Measurements from ENCODE around the gene HLA-DQA1. TPM values are rescaled to one million over a fixed set of nuclear protein-coding genes. Genes with fewer than 3 reads are reported as not detected.

HLA-DQA1 gene
- total and polyA plus RNA-seq, 4 experiments from 2014 or later, result 4.7 to 6.7 (median 5.8) TPM; not detected in 1

GRCh38 chr6:32621372-32621771, 15.8 kb upstream of the HLA-DQA1 start:
- POLR2A ChIA-PET (ENCODE audit: partially characterized antibody), result interaction anchor here (2.4 to 2.7 kb wide), 2 partner anchors 45 to 350 kb away, joined by 11 to 15 read pairs; partner anchors contain the start of gene HLA-DQB1

GRCh38 chr6:32622545-32623401, 14.4 kb upstream of the HLA-DQA1 start:
- H3K9me3 ChIP-seq (ENCODE audit: control insufficient read depth in 1 of 2, low read length in 2 of 2), result no peaks in the 10 kb centered on the region
- H3K27me3 ChIP-seq (ENCODE audit: insufficient read depth, low read length), result no peaks in the 10 kb centered on the region
- H3K36me3 ChIP-seq (ENCODE audit: insufficient read depth, low read length), result no peaks in the 10 kb centered on the region
- peak overlapping the region; percentile 82 to 99 (median 95) for H3K27ac Mint-ChIP-seq
- peaks cover 0 to 6% (median 3%) of the 10 kb centered on the region in 8 donors for H3K9me3 Mint-ChIP-seq
- peaks cover 37 to 68% (median 44%) of the 10 kb centered on the region in 4 donors for H3K4me1 Mint-ChIP-seq
- POLR2A ChIA-PET (ENCODE audit: partially characterized antibody), result interaction anchor here (0.6 to 2.7 kb wide), 16 partner anchors 10 to 703 kb away, joined by 3 to 15 read pairs (median 4); partner anchors contain the start of genes HLA-DQB1, PSMB8 and TAP2
- peak overlapping the region; percentile 28 to 75 (median 71) for H3K4me3 Mint-ChIP-seq
- no peaks in the 10 kb centered on the region for H3K36me3 Mint-ChIP-seq
- CTCF ChIA-PET (ENCODE audit: partially characterized antibody), result interaction anchor here (0.8 to 2.4 kb wide), 15 partner anchors 9 to 209 kb away, joined by 3 to 10 read pairs (median 5); partner anchors contain the start of gene HLA-DQB1
- H3K4me1 ChIP-seq (ENCODE audit: insufficient read depth, low read length), result peaks cover 53% of the 10 kb centered on the region
- peak overlapping the region in 1 of 2 donors; percentile 30 for H3K4me3 ChIP-seq (ENCODE audit: low read length in 2 of 2)
- DNase-seq, result peak; percentile 71 to 90 (median 86)
- intact Hi-C loops (cut with micrococcal nuclease), result loop anchor here (1.0 to 10.0 kb wide), 7 partner anchors 12 to 232 kb away; partner anchors contain the start of genes HLA-DRB1, PSMB9 and TAP1
- peak overlapping the region; percentile 85 for H3K27ac ChIP-seq (ENCODE audit: low read depth, low read length)
- no peaks in the 10 kb centered on the region for H3K27me3 Mint-ChIP-seq

More at GRCh38 chr6:32621372-32621771, 15.8 kb upstream of the HLA-DQA1 start:
- no peak for DNase-seq
- Mint-ChIP-seq H3K4me3 (peak overlapping the region in 1 of 8 donors; percentile 2), H3K4me1 (peaks cover 36 to 60% (median 42%) of the 10 kb centered on the region in 4 donors), H3K27ac (peak overlapping the region in 6 of 7 donors; percentile 19 to 99 (median 88)), H3K27me3 (no peaks in the 10 kb centered on the region), H3K9me3 (peaks cover 0 to 6% (median 4%) of the 10 kb centered on the region in 8 donors), H3K36me3 (no peaks in the 10 kb centered on the region)
- Histone ChIP-seq H3K36me3 (ENCODE audit: insufficient read depth, low read length) (no peaks in the 10 kb centered on the region), H3K27ac (ENCODE audit: low read depth, low read length) (no peak overlapping the region), H3K4me1 (ENCODE audit: insufficient read depth, low read length) (peaks cover 43% of the 10 kb centered on the region), H3K9me3 (ENCODE audit: control insufficient read depth in 1 of 2, low read length in 2 of 2) (no peaks in the 10 kb centered on the region), H3K27me3 (ENCODE audit: insufficient read depth, low read length) (no peaks in the 10 kb centered on the region), H3K4me3 (ENCODE audit: low read length in 2 of 2) (no peak overlapping the region)
- intact Hi-C loops (cut with micrococcal nuclease), result loop anchor here (10.0 kb wide), 2 partner anchors 207 to 233 kb away; partner anchors contain the start of genes PSMB9 and TAP1
- CTCF ChIA-PET (ENCODE audit: partially characterized antibody), result interaction anchor here (0.9 to 2.4 kb wide), 7 partner anchors 9 to 90 kb away, joined by 3 to 10 read pairs (median 6); no protein-coding TSS in a partner anchor

GRCh38 chr6:32623693-32624092, 13.5 kb upstream of the HLA-DQA1 start:
- peak overlapping the region; percentile 82 to 99 (median 94) for H3K27ac Mint-ChIP-seq
- POLR2A ChIA-PET (ENCODE audit: partially characterized antibody), result interaction anchor here (0.6 to 2.7 kb wide), 9 partner anchors 10 to 702 kb away, joined by 3 to 11 read pairs (median 6); partner anchors contain the start of genes HLA-DQB1 and PSMB8

GRCh38 chr6:32624565-32624964, 12.6 kb upstream of the HLA-DQA1 start:
- no peaks in the 10 kb centered on the region for H3K36me3 Mint-ChIP-seq
- POLR2A ChIA-PET (ENCODE audit: partially characterized antibody), result interaction anchor here (0.8 to 1.7 kb wide), 2 partner anchors 9 to 41 kb away, joined by 4 to 6 read pairs; no protein-coding TSS in a partner anchor
- Histone ChIP-seq H3K27me3 (ENCODE audit: insufficient read depth, low read length) (no peaks in the 10 kb centered on the region), H3K36me3 (ENCODE audit: insufficient read depth, low read length) (no peaks in the 10 kb centered on the region), H3K9me3 (ENCODE audit: control insufficient read depth in 1 of 2, low read length in 2 of 2) (no peaks in the 10 kb centered on the region), H3K27ac (ENCODE audit: low read depth, low read length) (no peak overlapping the region), H3K4me1 (ENCODE audit: insufficient read depth, low read length) (peaks cover 58% of the 10 kb centered on the region), H3K4me3 (ENCODE audit: low read length in 2 of 2) (no peak overlapping the region)
- intact Hi-C loops (cut with micrococcal nuclease), result loop anchor here (10.0 kb wide), 2 partner anchors 210 to 230 kb away; partner anchors contain the start of genes PSMB9 and TAP1
- H3K9me3 Mint-ChIP-seq, result no peaks in the 10 kb centered on the region
- DNase-seq, result no peak
- peak overlapping the region in 3 of 8 donors; percentile 26 to 71 (median 40) for H3K4me3 Mint-ChIP-seq
- no peaks in the 10 kb centered on the region for H3K27me3 Mint-ChIP-seq
- H3K27ac Mint-ChIP-seq, result peak overlapping the region in 6 of 7 donors; percentile 82 to 99 (median 94)
- CTCF ChIA-PET (ENCODE audit: partially characterized antibody), result no interaction called here
- peaks cover 39 to 71% (median 49%) of the 10 kb centered on the region in 4 donors for H3K4me1 Mint-ChIP-seq

More at GRCh38 chr6:32623693-32624092, 13.5 kb upstream of the HLA-DQA1 start:
- Mint-ChIP-seq H3K9me3 (peaks cover 0 to 1% (median 0%) of the 10 kb centered on the region in 8 donors), H3K4me3 (peak overlapping the region in 5 of 8 donors; percentile 25 to 73 (median 54)), H3K27me3 (no peaks in the 10 kb centered on the region), H3K36me3 (no peaks in the 10 kb centered on the region), H3K4me1 (peaks cover 39 to 71% (median 48%) of the 10 kb centered on the region in 4 donors)
- H3K9me3 ChIP-seq (ENCODE audit: control insufficient read depth in 1 of 2, low read length in 2 of 2), result no peaks in the 10 kb centered on the region
- no peaks in the 10 kb centered on the region for H3K27me3 ChIP-seq (ENCODE audit: insufficient read depth, low read length)
- intact Hi-C loops (cut with micrococcal nuclease), result loop anchor here (1.0 to 10.0 kb wide), 6 partner anchors 13 to 231 kb away; partner anchors contain the start of genes HLA-DRB1, PSMB9 and TAP1
- CTCF ChIA-PET (ENCODE audit: partially characterized antibody), result interaction anchor here (1.0 to 2.1 kb wide), 2 partner anchors 8 to 11 kb away, joined by 4 to 9 read pairs; no protein-coding TSS in a partner anchor
- H3K36me3 ChIP-seq (ENCODE audit: insufficient read depth, low read length), result no peaks in the 10 kb centered on the region
- H3K27ac ChIP-seq (ENCODE audit: low read depth, low read length), result peak overlapping the region; percentile 85
- DNase-seq, result peak in 3 of 5 donors; percentile 23 to 43 (median 25)
- H3K4me1 ChIP-seq (ENCODE audit: insufficient read depth, low read length), result peaks cover 58% of the 10 kb centered on the region
- no peak overlapping the region for H3K4me3 ChIP-seq (ENCODE audit: low read length in 2 of 2)

GRCh38 chr6:32625137-32625536, 12.1 kb upstream of the HLA-DQA1 start:
- Histone ChIP-seq H3K36me3 (ENCODE audit: insufficient read depth, low read length) (no peaks in the 10 kb centered on the region), H3K4me1 (ENCODE audit: insufficient read depth, low read length) (peaks cover 58% of the 10 kb centered on the region), H3K27me3 (ENCODE audit: insufficient read depth, low read length) (no peaks in the 10 kb centered on the region), H3K27ac (ENCODE audit: low read depth, low read length) (no peak overlapping the region), H3K4me3 (ENCODE audit: low read length in 2 of 2) (no peak overlapping the region), H3K9me3 (ENCODE audit: control insufficient read depth in 1 of 2, low read length in 2 of 2) (no peaks in the 10 kb centered on the region)
- peaks cover 39 to 67% (median 49%) of the 10 kb centered on the region in 4 donors for H3K4me1 Mint-ChIP-seq
- H3K27me3 Mint-ChIP-seq, result no peaks in the 10 kb centered on the region
- intact Hi-C loops (cut with micrococcal nuclease), result loop anchor here (10.0 kb wide), 2 partner anchors 210 to 230 kb away; partner anchors contain the start of genes PSMB9 and TAP1
- peak overlapping the region in 3 of 8 donors; percentile 11 to 65 (median 51) for H3K4me3 Mint-ChIP-seq
- H3K9me3 Mint-ChIP-seq, result no peaks in the 10 kb centered on the region
- no peaks in the 10 kb centered on the region for H3K36me3 Mint-ChIP-seq
- DNase-seq, result no peak
- H3K27ac Mint-ChIP-seq, result peak overlapping the region in 6 of 7 donors; percentile 7 to 87 (median 71)
- CTCF ChIA-PET (ENCODE audit: partially characterized antibody), result no interaction called here
- POLR2A ChIA-PET (ENCODE audit: partially characterized antibody), result no interaction called here

GRCh38 chr6:32627249-32627648, 10.0 kb upstream of the HLA-DQA1 start:
- intact Hi-C loops (cut with micrococcal nuclease), result loop anchor here (10.0 kb wide), 2 partner anchors 212 to 228 kb away; partner anchors contain the start of genes PSMB9 and TAP1
- no peaks in the 10 kb centered on the region for H3K36me3 Mint-ChIP-seq
- no peak overlapping the region for H3K4me3 ChIP-seq (ENCODE audit: low read length in 2 of 2)
- no peaks in the 10 kb centered on the region for H3K36me3 ChIP-seq (ENCODE audit: insufficient read depth, low read length)
- H3K9me3 ChIP-seq (ENCODE audit: control insufficient read depth in 1 of 2, low read length in 2 of 2), result no peaks in the 10 kb centered on the region
- POLR2A ChIA-PET (ENCODE audit: partially characterized antibody), result no interaction called here
- H3K4me1 ChIP-seq (ENCODE audit: insufficient read depth, low read length), result peaks cover 44% of the 10 kb centered on the region
- CTCF ChIA-PET (ENCODE audit: partially characterized antibody), result no interaction called here
- no peak overlapping the region for H3K27ac ChIP-seq (ENCODE audit: low read depth, low read length)
- H3K27me3 ChIP-seq (ENCODE audit: insufficient read depth, low read length), result no peaks in the 10 kb centered on the region
- no peak for DNase-seq
- peaks cover 26 to 50% (median 36%) of the 10 kb centered on the region in 4 donors for H3K4me1 Mint-ChIP-seq
- H3K9me3 Mint-ChIP-seq, result no peaks in the 10 kb centered on the region
- no peaks in the 10 kb centered on the region for H3K27me3 Mint-ChIP-seq
- H3K27ac Mint-ChIP-seq, result peak overlapping the region in 2 of 7 donors; percentile 90 to 92
- no peak overlapping the region for H3K4me3 Mint-ChIP-seq

Measured in CD4-positive, alpha-beta memory T cell (primary cell).